ENCODE measurements around the gene DNER.

Gene DNER

DNA sequence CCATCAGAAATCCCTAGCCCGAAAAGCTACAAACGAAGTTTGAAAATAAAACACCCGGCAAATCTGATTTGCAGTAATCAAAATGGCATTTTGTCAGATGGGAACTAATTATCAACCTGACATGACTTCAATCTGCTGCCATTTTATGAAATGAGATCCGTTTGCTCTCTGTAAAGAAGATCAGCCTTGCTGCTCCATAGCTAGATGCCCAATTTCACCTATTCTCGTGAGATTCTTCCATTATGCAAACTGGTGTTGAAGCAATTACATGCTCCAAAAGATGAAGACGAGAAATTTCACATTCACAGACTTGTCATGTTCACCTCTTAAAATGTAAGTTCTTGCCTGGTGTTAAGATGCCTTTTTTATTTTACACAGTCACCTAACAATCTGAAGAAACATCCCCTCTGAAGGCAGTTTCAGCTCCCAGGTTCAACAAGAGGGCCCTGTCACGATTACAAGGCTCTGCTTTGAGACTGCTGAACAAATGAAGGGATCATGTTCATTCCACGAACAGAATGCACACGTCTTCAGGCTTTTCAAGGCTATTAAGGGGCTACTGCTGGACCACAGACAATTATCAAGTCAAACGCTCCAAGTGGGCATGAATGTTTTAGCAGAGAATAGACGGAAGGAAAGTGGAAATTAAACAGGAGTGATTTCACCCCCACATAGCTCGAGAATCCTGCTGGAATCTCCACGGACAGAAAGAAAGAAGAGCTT is 270.6 kb downstream of the DNER start:
- no peak for DNase-seq (ENCODE audit: low read depth, low spot score)

DNA sequence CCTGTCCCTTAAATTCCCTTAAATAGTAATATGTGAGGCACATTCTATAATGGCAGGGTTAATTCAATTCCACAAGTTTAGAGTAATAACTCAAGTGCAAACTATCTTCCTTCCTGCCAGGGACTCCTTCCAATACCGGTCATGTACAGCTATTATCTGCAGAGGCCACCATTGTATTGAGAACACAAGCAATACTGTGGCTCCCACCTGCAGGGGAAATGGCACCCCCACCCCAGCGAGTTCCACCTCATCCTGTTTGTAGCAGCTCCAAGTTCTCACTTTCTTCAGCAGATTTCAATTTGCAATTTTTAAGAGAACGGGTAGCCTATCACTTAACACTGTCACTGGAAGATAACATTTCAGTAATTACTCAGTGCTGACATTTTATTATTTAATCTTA is 271.2 kb downstream of the DNER start:
- DNase-seq (ENCODE audit: low read depth, low spot score): no peak

DNA sequence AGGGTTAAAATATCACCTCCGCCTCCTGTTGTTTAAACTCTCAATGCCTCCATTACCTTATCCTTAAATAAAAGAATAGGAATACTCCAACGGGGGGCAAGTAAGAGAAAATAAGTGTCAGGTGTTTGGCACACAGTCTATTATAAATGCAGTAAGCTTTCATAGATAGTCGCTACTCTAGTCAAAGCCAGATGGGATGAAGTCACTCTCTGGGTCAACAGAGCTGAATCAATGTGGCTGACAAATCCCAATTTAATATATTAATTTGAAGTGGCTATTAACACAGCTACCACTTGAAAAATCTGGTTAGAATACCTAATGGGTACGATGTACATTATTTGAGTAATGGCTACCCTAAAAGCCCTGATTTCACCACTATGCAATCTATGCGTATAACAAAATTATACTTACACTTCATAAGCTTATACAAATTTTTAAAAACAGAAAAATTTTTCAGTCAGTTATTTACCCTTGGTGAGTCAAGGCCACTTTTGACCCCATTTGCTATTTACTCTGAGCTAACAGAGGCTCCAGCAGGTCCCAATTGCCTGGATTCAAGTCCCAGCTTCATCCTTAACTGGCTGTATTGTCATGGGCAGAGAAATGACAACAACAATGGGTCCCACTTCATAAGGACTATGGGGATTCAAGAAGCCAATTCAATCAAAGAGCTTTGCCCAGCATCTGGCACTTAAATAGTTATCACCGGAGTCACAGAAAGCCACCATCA is 275.8 kb downstream of the DNER start:
- DNase-seq (ENCODE audit: low read depth, low spot score): no peak

DNA sequence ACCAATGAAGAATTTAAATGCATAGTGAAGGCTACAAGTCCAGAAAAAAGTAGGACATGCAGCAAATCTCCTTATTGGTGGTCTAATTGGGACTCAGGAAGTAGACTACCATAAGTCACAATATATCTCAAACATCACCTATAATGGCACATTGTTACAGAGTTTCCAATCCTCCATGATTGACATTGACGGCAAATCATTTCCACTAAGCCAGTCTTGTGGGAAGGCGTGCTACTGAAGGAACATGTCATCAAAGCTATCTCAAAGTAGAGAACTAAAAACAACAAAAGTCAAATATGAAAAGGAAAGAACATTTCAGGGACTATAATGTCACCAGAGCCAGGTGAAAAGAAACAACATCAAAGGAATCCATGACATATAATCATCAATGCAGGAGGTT is 276.9 kb downstream of the DNER start:
- DNase-seq (ENCODE audit: low read depth, low spot score): no peak

DNA sequence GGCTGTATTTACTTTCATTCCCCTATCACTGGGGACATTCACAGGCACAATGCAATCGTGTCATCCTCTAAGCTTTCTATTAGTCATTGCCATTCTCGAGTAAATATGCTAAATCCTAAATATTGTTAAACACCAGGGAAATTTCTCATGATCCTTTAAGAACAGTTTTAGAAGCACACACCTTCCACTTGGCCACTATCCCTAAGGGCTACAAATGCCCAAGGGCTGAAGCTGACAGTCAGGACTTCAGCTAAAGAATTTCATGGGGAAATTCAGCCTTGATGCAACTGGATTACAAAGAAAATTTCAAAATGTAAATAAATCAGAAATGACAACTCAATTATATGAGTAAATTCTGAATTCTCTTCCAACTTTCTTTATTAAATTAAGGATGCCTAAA is 280.2 kb downstream of the DNER start:
- no peak for DNase-seq (ENCODE audit: low read depth, low spot score)

DNA sequence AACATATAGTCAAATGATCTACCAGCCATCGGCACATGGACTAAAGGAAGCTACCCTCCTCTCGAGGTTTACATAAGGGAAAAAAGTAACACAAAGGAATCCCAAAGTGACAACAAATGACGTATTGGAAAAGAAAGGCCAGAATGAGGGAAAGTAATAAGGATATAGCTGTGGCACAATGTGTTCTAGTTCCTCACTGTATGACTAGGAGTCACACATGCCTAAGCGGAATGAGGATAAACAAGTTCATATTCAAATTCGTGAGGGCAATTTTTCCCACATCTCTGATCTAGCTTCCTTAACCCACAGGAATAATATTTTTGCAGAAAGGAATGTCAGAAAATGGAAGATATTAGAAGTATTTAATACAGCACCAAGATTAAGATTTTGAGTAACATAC is 281.0 kb downstream of the DNER start:
- no peak for DNase-seq (ENCODE audit: low read depth, low spot score)

DNA sequence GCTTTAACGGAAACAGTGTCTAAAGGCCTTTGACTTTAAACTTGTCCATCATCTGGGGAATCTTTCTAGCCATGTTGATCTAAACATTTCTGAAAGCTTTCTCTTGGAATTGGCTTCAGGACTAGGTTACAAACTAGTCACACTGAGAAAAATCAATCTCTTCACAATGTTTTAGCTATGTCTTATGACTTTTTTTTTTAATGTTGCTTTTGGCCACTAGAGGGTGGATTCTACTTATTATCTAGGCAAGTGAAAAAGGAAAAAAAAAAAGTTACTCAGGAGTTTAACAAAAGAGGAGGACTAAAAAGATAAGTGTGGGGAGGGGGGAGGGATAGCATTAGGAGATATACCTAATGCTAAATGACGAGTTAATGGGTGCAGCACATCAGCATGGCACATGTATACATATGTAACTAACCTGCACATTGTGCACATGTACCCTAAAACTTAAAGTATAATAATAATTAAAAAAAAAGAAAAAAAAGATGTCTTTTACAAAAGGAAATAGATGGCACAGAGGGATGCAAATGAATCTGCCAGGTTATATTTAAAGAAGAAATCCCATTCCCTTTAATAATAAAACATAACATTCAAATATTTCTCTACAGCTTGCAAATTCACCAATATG is 282.9 kb downstream of the DNER start:
- DNase-seq (ENCODE audit: low read depth, low spot score): peak; percentile 52

DNA sequence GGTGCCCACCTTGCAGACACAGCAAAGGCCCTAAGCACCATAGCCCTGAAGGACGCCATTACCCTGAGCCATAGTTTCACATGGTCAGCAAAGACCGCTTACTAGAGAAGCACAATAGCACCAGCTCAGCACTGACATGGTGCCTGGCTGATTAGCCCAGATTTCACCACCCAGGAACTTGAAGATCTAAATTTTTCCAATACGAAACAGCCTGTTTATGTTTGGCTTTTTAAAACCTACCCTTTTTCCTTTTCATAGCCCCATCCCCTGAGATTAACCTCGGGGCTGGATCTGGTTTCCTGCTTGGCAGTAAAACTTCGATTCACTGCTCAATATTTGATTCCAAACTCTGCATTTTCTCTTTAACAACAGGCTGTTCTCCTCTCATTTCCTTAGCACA is 284.8 kb downstream of the DNER start:
- no peak for DNase-seq (ENCODE audit: low read depth, low spot score)

DNA sequence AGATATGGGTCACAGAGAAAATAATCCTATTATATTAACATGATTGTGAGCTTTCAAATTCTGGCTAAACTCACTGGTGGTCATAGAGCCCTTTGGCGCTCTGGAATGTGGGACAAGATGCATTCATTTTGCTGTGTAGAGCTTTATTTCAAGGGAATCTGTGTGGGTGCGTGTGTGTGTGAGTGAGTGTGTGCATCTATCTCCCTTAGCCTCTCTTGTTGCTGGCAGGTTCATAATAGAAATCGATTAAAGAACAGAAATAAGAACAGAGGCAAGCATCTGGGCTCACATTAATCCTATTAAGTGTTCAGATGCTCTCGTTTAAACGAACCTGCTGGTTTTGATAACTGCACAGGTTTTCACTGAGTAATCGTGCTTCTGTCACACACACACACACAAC is 287.9 kb downstream of the DNER start:
- no peak for DNase-seq (ENCODE audit: low read depth, low spot score)

DNA sequence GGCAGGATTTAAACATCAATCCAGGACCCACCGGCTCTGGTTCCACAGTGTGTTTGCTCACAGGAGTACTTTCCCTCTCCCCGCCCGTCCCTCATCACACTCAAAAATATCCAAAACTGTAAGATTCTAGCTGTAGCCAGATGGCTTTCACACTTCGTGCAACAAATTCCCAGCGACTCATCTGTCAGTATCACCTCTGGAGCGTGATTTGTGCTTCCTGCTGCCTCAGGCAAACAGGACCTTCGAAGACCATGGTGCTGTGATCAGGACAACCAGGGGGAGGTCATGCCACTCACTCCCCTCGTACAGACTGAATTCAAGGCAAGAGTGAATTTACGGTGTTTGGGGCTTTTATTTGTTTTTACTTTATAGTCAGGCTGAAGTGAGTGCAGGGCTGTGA is 288.8 kb downstream of the DNER start:
- no peak for DNase-seq (ENCODE audit: low read depth, low spot score)

DNA sequence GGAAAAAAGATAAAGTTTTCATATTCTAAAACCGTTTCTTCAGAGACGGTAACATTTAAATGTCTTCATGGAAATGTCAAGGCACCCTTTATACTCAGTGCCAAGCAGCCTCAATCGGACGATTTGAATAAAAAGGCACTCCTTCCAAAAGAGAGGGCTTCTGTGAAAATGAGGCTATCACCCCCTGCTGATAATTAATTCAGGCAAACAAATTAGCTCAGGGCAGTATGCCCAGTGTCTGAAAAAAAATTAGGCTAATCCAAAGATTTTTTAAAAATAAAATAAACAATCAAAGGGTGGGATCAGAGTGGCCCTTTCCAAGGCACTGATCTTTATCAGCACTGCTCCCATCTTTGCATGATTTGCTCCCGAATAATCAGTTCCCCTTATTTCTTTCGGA is 292.3 kb downstream of the DNER start:
- no peak for DNase-seq (ENCODE audit: low read depth, low spot score)

DNA sequence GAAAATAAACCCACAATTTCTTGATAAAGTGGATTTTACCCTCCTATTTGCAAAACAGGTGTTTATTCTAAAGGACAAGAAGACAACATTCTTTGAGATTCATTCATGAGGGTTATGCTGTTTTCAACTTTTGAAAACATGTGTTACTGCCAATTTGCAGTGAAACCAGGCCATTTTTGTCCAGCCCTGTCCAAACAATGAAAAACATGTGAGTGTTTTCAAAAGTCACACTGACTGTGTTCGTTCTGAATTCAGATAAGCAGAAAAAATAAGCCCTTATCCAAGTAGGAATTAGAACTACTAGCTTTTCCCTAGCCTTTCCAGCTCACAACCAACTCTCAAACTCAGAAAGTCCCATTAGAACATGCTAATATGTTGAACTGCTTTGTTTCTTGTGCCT is 295.2 kb downstream of the DNER start:
- DNase-seq (ENCODE audit: low read depth, low spot score): no peak

DNA sequence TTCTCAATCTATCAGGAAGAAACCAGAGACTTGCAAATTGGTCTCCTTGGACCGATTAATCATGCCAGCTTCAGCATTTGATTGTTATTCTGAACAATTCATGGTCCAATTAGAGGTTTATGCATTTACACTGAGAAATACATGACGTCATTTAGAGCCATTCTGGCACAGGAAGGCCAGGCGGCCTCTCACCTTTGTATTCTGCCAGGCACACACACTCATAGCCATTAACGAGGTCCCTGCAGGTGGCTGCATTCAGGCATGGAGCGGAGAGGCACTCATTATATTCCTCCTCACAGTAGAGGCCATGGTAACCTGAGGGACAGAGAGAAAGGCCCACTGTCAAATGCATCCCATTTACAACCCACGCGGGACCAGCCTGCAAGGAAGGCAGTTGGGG is 296.4 kb downstream of the DNER start:
- no peak for DNase-seq (ENCODE audit: low read depth, low spot score)

DNA sequence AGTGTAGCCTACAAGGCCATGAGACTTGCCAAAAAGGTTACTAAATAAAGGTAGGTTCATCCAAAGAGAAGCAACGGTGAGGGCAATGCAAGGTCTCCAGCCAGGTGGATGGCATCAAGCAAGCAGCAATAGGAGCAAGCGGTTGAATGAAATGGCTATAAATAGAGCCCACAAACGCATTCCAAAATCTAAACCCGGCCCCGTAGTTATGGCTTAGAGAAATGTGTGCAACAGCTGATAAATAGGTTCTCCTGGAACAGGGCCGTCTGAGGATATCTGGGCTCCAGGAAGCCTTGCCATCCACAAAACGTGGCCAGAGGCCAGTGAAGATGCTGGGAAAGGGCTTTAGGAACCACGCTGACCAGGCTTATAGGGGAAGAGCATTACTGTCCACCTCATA is 297.2 kb downstream of the DNER start:
- DNase-seq (ENCODE audit: low read depth, low spot score): no peak

DNA sequence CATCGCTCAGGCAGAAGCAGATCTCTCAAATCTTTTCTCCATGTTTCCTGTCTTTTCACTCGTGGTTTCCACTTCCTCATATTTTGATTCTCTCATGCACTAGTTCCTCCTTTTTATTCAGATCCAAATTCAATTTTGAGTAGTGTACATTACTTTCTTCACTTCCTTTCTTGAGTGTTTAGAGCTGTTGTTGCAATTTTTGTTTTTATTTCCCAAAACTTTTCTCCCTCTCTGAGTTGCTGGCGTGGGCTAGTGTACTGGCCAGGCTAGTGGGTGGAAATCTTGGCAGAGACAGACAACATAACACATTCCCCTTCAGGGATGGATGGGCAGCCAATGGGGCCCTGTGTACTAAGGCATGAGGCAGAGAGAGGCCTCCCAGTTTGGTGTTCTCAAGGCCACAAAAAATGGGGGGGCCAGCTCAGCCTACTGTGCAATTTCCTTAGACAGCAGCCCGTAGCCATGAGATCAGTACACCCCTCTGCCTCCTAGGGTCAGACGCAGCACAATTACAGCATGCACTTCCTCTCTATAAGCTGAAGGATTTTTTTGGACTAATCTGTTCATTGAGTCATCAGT is 298.1 kb downstream of the DNER start:
- DNase-seq (ENCODE audit: low read depth, low spot score): no peak

DNA sequence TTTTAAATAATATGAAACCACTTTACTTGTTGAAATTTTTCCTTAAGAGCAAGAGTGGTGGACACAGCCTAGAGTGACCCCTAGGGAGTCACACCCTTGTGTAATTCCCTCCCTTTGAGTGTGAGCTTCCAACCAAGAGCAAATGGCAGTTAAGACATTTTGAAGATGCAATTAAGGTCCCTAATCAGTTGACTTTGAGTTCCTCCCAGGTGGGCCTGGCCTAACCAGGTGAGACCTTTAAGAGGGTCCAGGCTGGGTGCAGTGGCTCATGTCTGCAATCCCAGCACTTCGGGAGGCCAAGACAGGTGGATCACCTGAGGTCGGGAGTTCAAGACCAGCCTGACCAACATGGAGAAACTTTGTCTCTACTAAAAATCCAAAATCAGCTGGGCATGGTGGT is 299.7 kb downstream of the DNER start:
- DNase-seq (ENCODE audit: low read depth, low spot score): no peak

DNA sequence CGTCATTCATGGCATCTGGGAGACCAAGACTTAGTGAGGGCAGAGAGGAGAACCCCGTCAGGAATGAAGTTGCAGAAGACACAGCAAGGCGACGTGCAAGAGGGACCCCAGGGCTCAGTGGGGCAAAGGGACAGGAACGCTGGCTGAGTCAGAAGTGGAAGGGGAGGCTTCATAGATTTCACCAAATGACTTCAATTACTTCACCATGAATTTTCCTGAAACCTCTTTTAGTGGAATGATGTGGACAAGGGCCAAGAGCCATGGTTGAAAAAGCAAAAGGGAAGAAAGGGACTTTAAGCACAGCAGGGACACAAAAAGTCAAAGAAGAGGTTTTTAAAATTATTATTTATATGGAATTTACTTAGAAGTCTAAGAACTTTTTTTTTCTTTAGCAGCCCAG is 301.7 kb downstream of the DNER start:
- DNase-seq (ENCODE audit: low read depth, low spot score): no peak

DNA sequence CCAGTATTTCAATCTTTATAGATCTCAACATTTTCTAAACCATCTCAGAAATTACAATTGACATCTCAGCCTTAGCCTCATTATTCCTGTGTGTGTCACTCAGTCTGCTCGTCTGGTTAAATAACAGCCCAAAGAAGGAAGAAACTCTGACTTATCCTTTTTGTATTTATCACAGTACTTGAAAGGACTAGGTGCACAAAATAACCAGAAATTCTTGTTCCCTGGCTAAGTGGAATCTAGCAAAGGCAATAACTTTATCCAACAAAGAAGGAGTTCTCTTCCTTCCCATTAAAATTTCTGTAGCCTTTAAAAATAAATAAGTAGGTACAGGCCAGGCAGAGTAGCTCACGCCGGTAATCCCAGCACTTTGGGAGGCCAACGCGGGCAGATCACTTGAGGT is 303.4 kb downstream of the DNER start:
- no peak for DNase-seq (ENCODE audit: low read depth, low spot score)

DNA sequence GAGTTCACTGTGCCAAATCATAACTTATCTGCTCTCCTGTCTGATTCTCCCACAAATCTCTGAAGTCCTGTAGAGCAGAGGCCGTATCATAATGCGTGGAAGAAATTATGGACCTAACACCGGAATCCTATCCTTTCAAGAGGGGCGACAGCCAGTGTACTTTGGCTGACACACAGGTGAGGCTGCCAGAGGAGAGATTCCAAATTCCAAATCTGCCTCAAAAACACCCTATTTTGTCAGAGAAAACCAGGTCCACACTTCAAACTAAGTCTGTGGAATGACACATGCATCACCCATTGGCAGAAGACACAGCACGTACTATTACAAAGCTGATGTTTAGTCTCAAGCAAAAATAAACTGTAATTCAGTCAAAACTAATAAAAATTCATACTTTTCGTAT is 304.1 kb downstream of the DNER start:
- DNase-seq (ENCODE audit: low read depth, low spot score): no peak

DNA sequence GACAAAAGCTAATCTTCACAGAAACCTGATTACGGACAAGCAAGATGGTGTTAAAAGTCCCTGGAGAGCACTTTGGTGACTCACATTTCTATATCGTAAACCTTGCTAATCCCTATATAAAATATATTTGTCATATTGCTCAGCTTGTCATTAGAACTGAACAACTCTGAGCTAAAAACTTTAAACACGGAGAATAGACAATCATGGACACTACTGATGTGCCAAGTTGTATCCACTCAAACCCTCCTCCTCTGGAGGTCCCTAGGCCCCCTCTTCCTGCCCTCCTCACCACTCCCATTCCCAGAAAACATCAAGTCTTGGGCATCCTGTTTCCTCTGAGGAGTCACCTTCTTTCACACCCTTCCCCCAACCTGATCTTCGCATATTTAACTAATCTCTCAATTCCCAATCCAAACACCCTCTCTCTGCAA is 304.6 kb downstream of the DNER start:
- no peak for DNase-seq (ENCODE audit: low read depth, low spot score)

DNA sequence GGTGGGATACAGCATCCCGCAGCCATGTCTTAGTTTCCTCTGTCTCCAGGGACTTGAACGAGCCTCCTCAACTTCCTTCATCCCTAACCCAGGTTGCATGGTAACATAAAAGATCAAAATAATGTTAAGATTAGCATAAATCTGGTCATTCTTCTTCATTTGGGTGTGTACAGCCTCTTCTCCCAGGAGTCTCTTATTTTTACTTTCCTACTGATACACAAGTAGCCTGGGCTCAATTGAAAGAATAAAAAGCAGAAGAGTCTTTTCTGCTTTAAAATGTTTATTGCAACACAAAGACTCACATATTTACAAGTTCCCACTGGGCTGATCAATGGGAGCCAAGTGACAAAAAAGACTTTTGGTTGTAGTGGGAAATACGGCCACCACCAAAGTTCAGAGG is 305.4 kb downstream of the DNER start:
- no peak for DNase-seq (ENCODE audit: low read depth, low spot score)

DNA sequence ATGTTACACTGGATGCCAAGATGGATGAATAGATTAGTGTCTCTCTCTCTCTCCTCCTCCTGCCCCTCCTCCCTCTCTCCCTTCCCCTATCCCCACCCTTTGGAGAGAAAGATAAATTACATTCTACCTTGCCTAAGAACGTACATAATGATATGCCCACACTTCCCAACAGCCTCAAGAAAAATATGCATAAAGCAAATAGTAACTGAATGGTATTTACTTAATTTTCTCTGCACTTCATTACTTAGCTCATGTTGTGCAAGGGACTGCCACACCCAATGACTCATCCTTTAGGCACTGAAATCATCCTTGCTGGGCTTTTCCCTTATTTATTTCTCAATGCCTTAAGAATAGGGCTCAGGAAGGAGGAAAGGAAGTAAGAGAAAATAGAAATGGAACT is 306.0 kb downstream of the DNER start:
- no peak for DNase-seq (ENCODE audit: low read depth, low spot score)

DNA sequence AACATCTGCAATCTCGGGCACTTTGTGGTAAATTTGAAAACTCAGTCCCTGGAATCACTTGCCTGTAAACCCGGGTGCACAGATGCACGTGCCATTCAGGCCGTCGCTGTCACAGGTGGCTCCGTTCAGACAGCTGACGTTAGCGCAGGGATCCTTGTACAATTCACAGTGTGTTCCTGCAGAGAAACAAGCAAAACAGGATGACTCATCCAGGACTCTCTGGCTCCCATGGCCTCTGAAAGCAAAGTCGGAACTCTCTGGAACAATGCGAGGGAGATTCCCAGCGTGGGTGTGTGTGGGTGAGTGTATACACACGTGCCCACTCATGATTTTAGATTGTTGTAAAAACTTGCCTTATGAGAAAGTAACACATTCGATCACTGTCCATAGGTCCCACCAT is 307.2 kb downstream of the DNER start:
- peak; percentile 96 for DNase-seq (ENCODE audit: low read depth, low spot score)
